Immature natural killer cell (primary cell): ENCODE results near the gene NINL. TPM values are rescaled to one million over a fixed set of nuclear protein-coding genes. Genes with fewer than 3 reads are reported as not detected.

ENCODE experiments used
- DNase-seq, 3 donors: peaks; one replicate each; pipeline ENCODE4 v3.0.0; 2022; ENCODE audit warnings: mixed read lengths in 1 of 3
- H3K27ac Mint-ChIP-seq, 6 donors: one replicate each; pipeline ENCODE4 v1.8.0; 2020; ENCODE audit warnings: mixed read lengths in 6 of 6, mild to moderate bottlenecking in 5 of 6, inconsistent platforms in 4 of 6, moderate library complexity in 3 of 6
- H3K27me3 Mint-ChIP-seq, 3 donors: one replicate each; pipeline ENCODE4 v1.8.0; 2020 to 2021; ENCODE audit warnings: low read depth in 3 of 3, mild to moderate bottlenecking in 3 of 3, mixed read lengths in 3 of 3, moderate library complexity in 3 of 3, inconsistent platforms in 1 of 3
- H3K36me3 Mint-ChIP-seq, 3 donors: one replicate each; pipeline ENCODE4 v1.8.0; 2020; ENCODE audit warnings: mixed read lengths in 3 of 3, inconsistent platforms in 2 of 3, mild to moderate bottlenecking in 2 of 3
- H3K4me1 Mint-ChIP-seq, 2 donors: one replicate each; pipeline ENCODE4 v1.8.0; 2020; ENCODE audit warnings: inconsistent platforms in 2 of 2, mild to moderate bottlenecking in 2 of 2, mixed read lengths in 2 of 2, moderate library complexity in 1 of 2
- H3K4me3 Mint-ChIP-seq, 5 donors: one replicate each; pipeline ENCODE4 v1.8.0; 2020; ENCODE audit warnings: mild to moderate bottlenecking in 5 of 5, mixed read lengths in 5 of 5, inconsistent platforms in 3 of 5, moderate library complexity in 3 of 5
- H3K9me3 Mint-ChIP-seq, 6 donors: one replicate each; pipeline ENCODE4 v1.8.0; 2020; ENCODE audit warnings: mild to moderate bottlenecking in 6 of 6, mixed read lengths in 6 of 6, inconsistent platforms in 4 of 6, moderate library complexity in 3 of 6
- polyA plus RNA-seq, 3 donors: library from polyadenylated mRNA; unstranded; fragments of 300-500 nt; fragmentation: Illumina TruSeq; gene quantifications; one replicate each; pipeline ENCODE4 v1.2.3, GENCODE V29; 2021

The NINL gene
- polyA plus RNA-seq, 3 donors from 2014 or later: 0.19 to 0.77 TPM; not detected in 1

GRCh38 chr20:25544734-25545133, 40.6 kb downstream of the NINL start:
- H3K4me1 Mint-ChIP-seq: peaks cover 51 to 61% of the 10 kb centered on the region in 2 donors
- H3K27me3 Mint-ChIP-seq: peaks cover 3 to 6% (median 6%) of the 10 kb centered on the region in 3 donors
- H3K36me3 Mint-ChIP-seq: no peaks in the 10 kb centered on the region
- H3K27ac Mint-ChIP-seq: peak overlapping the region in 4 of 6 donors; percentile 20 to 75 (median 72)
- DNase-seq: no peak
- peaks cover 0 to 5% (median 0%) of the 10 kb centered on the region in 6 donors for H3K9me3 Mint-ChIP-seq
- H3K4me3 Mint-ChIP-seq: no peak overlapping the region

- peak overlapping the region in 4 of 6 donors; percentile 73 to 82 (median 77) for H3K27ac Mint-ChIP-seq
- H3K27me3 Mint-ChIP-seq: peaks cover 2 to 3% (median 2%) of the 10 kb centered on the region in 3 donors
- no peaks in the 10 kb centered on the region for H3K36me3 Mint-ChIP-seq
- peaks cover 0 to 2% (median 0%) of the 10 kb centered on the region in 6 donors for H3K9me3 Mint-ChIP-seq
- H3K4me3 Mint-ChIP-seq: peak overlapping the region in 1 of 5 donors; percentile 51
- H3K4me1 Mint-ChIP-seq: peaks cover 47 to 57% of the 10 kb centered on the region in 2 donors
- no peak for DNase-seq
These were observed 41.0 kb downstream of the NINL start for GRCh38 chr20:25544311-25544710.

GRCh38 chr20:25543068-25543467, 42.3 kb downstream of the NINL start:
- Mint-ChIP-seq H3K4me1 (peaks cover 43 to 46% of the 10 kb centered on the region in 2 donors), H3K9me3 (peaks cover 0 to 1% (median 0%) of the 10 kb centered on the region in 6 donors), H3K4me3 (no peak overlapping the region), H3K36me3 (no peaks in the 10 kb centered on the region), H3K27me3 (no peaks in the 10 kb centered on the region), H3K27ac (no peak overlapping the region)
- no peak for DNase-seq

- Mint-ChIP-seq H3K36me3 (peaks cover 0 to 2% (median 0%) of the 10 kb centered on the region in 3 donors), H3K27ac (peak overlapping the region in 2 of 6 donors; percentile 13 to 34), H3K4me1 (peaks cover 29 to 37% of the 10 kb centered on the region in 2 donors)
These were observed 43.7 kb downstream of the NINL start for GRCh38 chr20:25541676-25542075.

GRCh38 chr20:25539742-25540672, 45.3 kb downstream of the NINL start:
- H3K4me3 Mint-ChIP-seq: no peak overlapping the region
- peak overlapping the region in 1 of 6 donors; percentile 22 for H3K27ac Mint-ChIP-seq
- H3K9me3 Mint-ChIP-seq: no peaks in the 10 kb centered on the region
- H3K27me3 Mint-ChIP-seq: no peaks in the 10 kb centered on the region
- peaks cover 0 to 3% (median 0%) of the 10 kb centered on the region in 3 donors for H3K36me3 Mint-ChIP-seq
- no peak for DNase-seq
- peaks cover 21 to 29% of the 10 kb centered on the region in 2 donors for H3K4me1 Mint-ChIP-seq

More at GRCh38 chr20:25541676-25542075, 43.7 kb downstream of the NINL start:
- Mint-ChIP-seq H3K27me3 (no peaks in the 10 kb centered on the region), H3K4me3 (no peak overlapping the region), H3K9me3 (peaks cover 0 to 1% (median 0%) of the 10 kb centered on the region in 6 donors)
- DNase-seq: no peak

- Mint-ChIP-seq H3K9me3 (no peaks in the 10 kb centered on the region), H3K36me3 (peaks cover 0 to 3% (median 0%) of the 10 kb centered on the region in 3 donors), H3K27ac (peak overlapping the region in 1 of 6 donors; percentile 22), H3K4me1 (peaks cover 20 to 24% of the 10 kb centered on the region in 2 donors), H3K4me3 (no peak overlapping the region), H3K27me3 (no peaks in the 10 kb centered on the region)
- DNase-seq: no peak
These were observed 46.3 kb downstream of the NINL start for GRCh38 chr20:25538838-25539665.

DNA sequence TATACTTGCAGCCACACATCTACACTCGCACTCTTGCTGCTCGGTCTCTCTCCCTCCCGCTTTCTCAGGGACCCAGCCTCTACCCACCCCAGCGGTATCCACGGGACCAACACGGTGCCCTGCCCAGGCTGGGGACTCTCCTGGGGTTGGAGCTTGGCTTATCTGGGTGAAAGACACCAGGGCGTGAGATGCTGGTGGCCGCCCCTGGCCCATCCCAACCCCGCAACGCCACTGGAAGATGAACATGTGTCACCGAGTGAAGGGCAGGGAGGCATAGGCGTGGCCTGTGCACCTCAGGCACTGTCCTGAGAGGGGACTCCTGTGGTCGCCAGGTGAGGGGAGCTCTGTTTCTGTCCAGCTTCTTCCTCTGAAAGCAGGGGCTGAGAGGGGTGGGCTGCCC, 47.4 kb downstream of the NINL start:
- Mint-ChIP-seq H3K36me3 (peaks cover 0 to 3% (median 0%) of the 10 kb centered on the region in 3 donors), H3K27me3 (no peaks in the 10 kb centered on the region), H3K4me3 (no peak overlapping the region), H3K9me3 (no peaks in the 10 kb centered on the region), H3K27ac (no peak overlapping the region), H3K4me1 (peaks cover 23 to 25% of the 10 kb centered on the region in 2 donors)
- no peak for DNase-seq

DNA sequence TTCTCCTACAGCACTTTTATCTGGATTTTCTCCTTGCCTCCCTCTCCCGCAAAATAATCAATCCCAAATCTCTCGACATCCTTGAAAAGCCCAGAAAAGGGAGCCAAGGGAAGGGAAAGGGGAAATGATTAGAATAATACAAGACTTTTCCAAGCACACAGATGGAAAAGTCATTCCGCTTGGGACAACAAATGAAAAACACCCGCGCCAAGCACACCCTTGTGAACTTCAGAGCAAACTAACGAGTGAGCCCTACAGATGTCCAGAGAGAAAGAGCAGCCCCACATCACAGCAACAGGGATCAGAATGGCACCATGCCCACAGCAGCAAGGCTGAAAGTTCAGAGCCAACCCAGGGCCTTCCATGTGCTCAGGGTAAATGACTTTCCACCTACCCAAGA, 49.6 kb downstream of the NINL start:
- peak overlapping the region in 1 of 6 donors; percentile 20 for H3K27ac Mint-ChIP-seq
- H3K9me3 Mint-ChIP-seq: no peaks in the 10 kb centered on the region
- peaks cover 0 to 3% (median 0%) of the 10 kb centered on the region in 3 donors for H3K36me3 Mint-ChIP-seq
- no peak overlapping the region for H3K4me3 Mint-ChIP-seq
- peaks cover 11% of the 10 kb centered on the region in 2 donors for H3K4me1 Mint-ChIP-seq
- no peaks in the 10 kb centered on the region for H3K27me3 Mint-ChIP-seq
- DNase-seq: no peak

GRCh38 chr20:25534845-25535244, 50.5 kb downstream of the NINL start:
- no peak overlapping the region for H3K27ac Mint-ChIP-seq
- peaks cover 0 to 7% (median 1%) of the 10 kb centered on the region in 6 donors for H3K9me3 Mint-ChIP-seq

DNA sequence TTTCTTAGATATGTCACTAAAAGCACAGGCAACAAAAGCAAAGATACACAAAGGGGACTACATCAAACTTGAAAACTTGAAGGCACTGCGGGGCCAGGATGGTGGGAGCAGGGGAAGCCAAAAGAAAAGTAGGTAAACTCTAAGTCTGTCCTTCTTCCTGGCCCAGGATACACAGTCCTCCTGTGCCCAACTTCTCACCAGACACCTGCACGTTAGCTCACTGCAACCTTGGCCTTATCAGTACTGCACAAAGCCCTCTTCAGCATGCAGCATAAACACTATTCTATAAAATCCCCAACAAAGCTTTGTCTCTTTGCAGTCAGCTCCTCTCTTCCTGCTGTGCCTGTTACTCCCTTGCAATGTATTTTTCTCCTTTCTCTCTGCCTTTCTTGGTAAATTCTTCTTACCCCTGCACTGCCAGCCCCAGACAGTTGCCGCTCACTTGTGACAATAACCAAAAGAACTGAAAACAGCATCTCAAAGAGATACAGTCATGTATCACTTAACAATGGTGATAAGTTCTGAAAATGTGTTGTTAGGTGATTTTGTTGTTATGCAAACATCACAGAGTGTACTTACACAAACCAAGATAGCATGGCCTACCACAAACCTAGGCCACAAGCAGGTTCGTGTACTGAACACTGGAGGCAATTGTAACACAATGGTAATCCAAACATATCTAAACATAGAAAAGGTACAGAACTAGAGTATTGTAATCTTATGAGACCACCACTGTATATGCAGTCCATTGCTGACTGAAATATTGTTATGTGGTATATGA, 51.2 kb downstream of the NINL start:
- Mint-ChIP-seq H3K9me3 (peaks cover 0 to 7% (median 1%) of the 10 kb centered on the region in 6 donors), H3K27ac (peak overlapping the region in 5 of 6 donors; percentile 43 to 74 (median 63)), H3K36me3 (peaks cover 0 to 3% (median 3%) of the 10 kb centered on the region in 3 donors), H3K27me3 (no peaks in the 10 kb centered on the region), H3K4me3 (no peak overlapping the region), H3K4me1 (peaks cover 6 to 11% of the 10 kb centered on the region in 2 donors)
- peak in 2 of 3 donors; percentile 11 to 19 for DNase-seq

More at GRCh38 chr20:25534845-25535244, 50.5 kb downstream of the NINL start:
- no peak overlapping the region for H3K4me3 Mint-ChIP-seq
- H3K4me1 Mint-ChIP-seq: peaks cover 6 to 11% of the 10 kb centered on the region in 2 donors
- DNase-seq: no peak
- H3K27me3 Mint-ChIP-seq: no peaks in the 10 kb centered on the region
- peaks cover 0 to 3% (median 3%) of the 10 kb centered on the region in 3 donors for H3K36me3 Mint-ChIP-seq

DNA sequence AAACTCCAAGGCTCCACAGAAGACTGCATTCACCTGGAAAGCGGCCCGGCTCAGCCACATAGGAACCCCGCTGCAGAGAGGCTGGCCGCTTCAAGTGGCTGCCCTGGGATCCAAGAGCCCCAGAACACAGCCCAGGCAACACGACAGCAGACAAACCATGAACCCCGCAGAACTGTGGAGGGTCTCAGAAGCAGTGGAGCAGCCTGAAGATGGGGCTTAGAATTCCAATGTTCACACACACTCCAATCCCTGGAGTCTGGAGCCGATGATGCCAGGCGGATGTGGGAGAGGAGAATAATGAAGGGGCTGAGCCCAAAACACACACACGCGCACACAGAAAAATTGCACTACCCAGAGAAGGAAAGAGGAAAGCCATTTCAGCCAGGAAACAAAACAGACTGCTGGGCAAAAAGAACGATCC, 52.4 kb downstream of the NINL start:
- Mint-ChIP-seq H3K36me3 (peaks cover 0 to 3% (median 3%) of the 10 kb centered on the region in 3 donors), H3K9me3 (peaks cover 0 to 7% (median 1%) of the 10 kb centered on the region in 6 donors), H3K27ac (peak overlapping the region in 1 of 6 donors; percentile 2)

GRCh38 chr20:25532015-25532751, 53.1 kb downstream of the NINL start:
- peaks cover 0 to 3% (median 3%) of the 10 kb centered on the region in 3 donors for H3K36me3 Mint-ChIP-seq
- H3K4me1 Mint-ChIP-seq: peaks cover 6 to 11% of the 10 kb centered on the region in 2 donors
- H3K27ac Mint-ChIP-seq: no peak overlapping the region
- no peak overlapping the region for H3K4me3 Mint-ChIP-seq
- no peaks in the 10 kb centered on the region for H3K27me3 Mint-ChIP-seq
- peaks cover 0 to 7% (median 1%) of the 10 kb centered on the region in 6 donors for H3K9me3 Mint-ChIP-seq
- no peak for DNase-seq

More for the DNA sequence above, 52.4 kb downstream of the NINL start:
- peak overlapping the region in 1 of 5 donors; percentile 30 for H3K4me3 Mint-ChIP-seq
- H3K27me3 Mint-ChIP-seq: no peaks in the 10 kb centered on the region
- peaks cover 6 to 11% of the 10 kb centered on the region in 2 donors for H3K4me1 Mint-ChIP-seq
- DNase-seq: no peak
